ENCODE measurements around the gene POLK.

Gene POLK

GRCh38 chr5:75622564-75622963 is 110.9 kb downstream of the POLK start:
- TF ChIP-seq CTCF (conservative IDR thresholded peaks at IDR 0.05; ENCODE audit: low read depth, low read length): no peak
- no peak for DNase-seq (ENCODE audit: low read depth)

GRCh38 chr5:75623846-75624245 is 112.2 kb downstream of the POLK start:
- H3K4me3 ChIP-seq (ENCODE audit: low read length): no peak overlapping the region
- no peak for DNase-seq (ENCODE audit: low read depth)
- no peak for TF ChIP-seq CTCF (conservative IDR thresholded peaks at IDR 0.05; ENCODE audit: low read depth, low read length)

More at GRCh38 chr5:75622564-75622963, 110.9 kb downstream of the POLK start:
- H3K4me3 ChIP-seq (ENCODE audit: low read length): no peak overlapping the region

GRCh38 chr5:75626959-75627358 is 115.3 kb downstream of the POLK start:
- TF ChIP-seq CTCF (conservative IDR thresholded peaks at IDR 0.05; ENCODE audit: low read depth, low read length): no peak
- DNase-seq (ENCODE audit: low read depth): no peak
- no peak overlapping the region for H3K4me3 ChIP-seq (ENCODE audit: low read length)

GRCh38 chr5:75627801-75628200 is 116.1 kb downstream of the POLK start:
- no peak overlapping the region for H3K4me3 ChIP-seq (ENCODE audit: low read length)
- TF ChIP-seq CTCF (conservative IDR thresholded peaks at IDR 0.05; ENCODE audit: low read depth, low read length): no peak

GRCh38 chr5:75630875-75631274 is 119.2 kb downstream of the POLK start:
- DNase-seq (ENCODE audit: low read depth): no peak
- H3K4me3 ChIP-seq (ENCODE audit: low read length): no peak overlapping the region
- TF ChIP-seq CTCF (conservative IDR thresholded peaks at IDR 0.05; ENCODE audit: low read depth, low read length): no peak

More at GRCh38 chr5:75627801-75628200, 116.1 kb downstream of the POLK start:
- no peak for DNase-seq (ENCODE audit: low read depth)

GRCh38 chr5:75632321-75632720 is 120.6 kb downstream of the POLK start:
- no peak for TF ChIP-seq CTCF (conservative IDR thresholded peaks at IDR 0.05; ENCODE audit: low read depth, low read length)
- no peak for DNase-seq (ENCODE audit: low read depth)
- H3K4me3 ChIP-seq (ENCODE audit: low read length): no peak overlapping the region

GRCh38 chr5:75637949-75638348 is 126.3 kb downstream of the POLK start:
- H3K4me3 ChIP-seq (ENCODE audit: low read length): no peak overlapping the region
- DNase-seq (ENCODE audit: low read depth): no peak
- TF ChIP-seq CTCF (conservative IDR thresholded peaks at IDR 0.05; ENCODE audit: low read depth, low read length): no peak
